ENCODE data around the gene APLF.

- TF ChIP-seq POLR2A (IDR thresholded peaks at IDR 0.05) = no peak
- TF ChIP-seq, protein P1, sequence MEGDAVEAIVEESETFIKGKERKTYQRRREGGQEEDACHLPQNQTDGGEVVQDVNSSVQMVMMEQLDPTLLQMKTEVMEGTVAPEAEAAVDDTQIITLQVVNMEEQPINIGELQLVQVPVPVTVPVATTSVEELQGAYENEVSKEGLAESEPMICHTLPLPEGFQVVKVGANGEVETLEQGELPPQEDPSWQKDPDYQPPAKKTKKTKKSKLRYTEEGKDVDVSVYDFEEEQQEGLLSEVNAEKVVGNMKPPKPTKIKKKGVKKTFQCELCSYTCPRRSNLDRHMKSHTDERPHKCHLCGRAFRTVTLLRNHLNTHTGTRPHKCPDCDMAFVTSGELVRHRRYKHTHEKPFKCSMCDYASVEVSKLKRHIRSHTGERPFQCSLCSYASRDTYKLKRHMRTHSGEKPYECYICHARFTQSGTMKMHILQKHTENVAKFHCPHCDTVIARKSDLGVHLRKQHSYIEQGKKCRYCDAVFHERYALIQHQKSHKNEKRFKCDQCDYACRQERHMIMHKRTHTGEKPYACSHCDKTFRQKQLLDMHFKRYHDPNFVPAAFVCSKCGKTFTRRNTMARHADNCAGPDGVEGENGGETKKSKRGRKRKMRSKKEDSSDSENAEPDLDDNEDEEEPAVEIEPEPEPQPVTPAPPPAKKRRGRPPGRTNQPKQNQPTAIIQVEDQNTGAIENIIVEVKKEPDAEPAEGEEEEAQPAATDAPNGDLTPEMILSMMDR (IDR thresholded peaks at IDR 0.05) = no peak
Observed at GRCh38 chr2:68537809-68538208, 70.4 kb downstream of the APLF start.

All from tibial nerve (tissue), 3 donors.